Astrocyte of the spinal cord (primary cell): Measurements from ENCODE around the gene FLG2.
A peak's percentile ranks its signal among the peaks of the same experiment; 100 is the strongest.

Experiments used
- DNase-seq: peaks from one replicate; pipeline ENCODE4 v3.0.0; 2011; ENCODE audit warnings: low read depth, low spot score
- H3K4me3 ChIP-seq: 2 replicates; pipeline ENCODE4 v1.5.1; 2011; ENCODE audit warnings: low read depth, mild to moderate bottlenecking, low read length, moderate library complexity
- in situ Hi-C: cut with HindIII; loops from 2 replicates; pipeline ENCODE4 v1.10.0; 2017; ENCODE audit warnings: low sequenced_read_pairs
- TF ChIP-seq, protein P1 (sequence below): IDR thresholded peaks from 2 replicates; pipeline ENCODE4 v1.5.1; 2012; ENCODE audit warnings: low read depth, mild to moderate bottlenecking, low read length, inconsistent platforms

FLG2 gene

DNA sequence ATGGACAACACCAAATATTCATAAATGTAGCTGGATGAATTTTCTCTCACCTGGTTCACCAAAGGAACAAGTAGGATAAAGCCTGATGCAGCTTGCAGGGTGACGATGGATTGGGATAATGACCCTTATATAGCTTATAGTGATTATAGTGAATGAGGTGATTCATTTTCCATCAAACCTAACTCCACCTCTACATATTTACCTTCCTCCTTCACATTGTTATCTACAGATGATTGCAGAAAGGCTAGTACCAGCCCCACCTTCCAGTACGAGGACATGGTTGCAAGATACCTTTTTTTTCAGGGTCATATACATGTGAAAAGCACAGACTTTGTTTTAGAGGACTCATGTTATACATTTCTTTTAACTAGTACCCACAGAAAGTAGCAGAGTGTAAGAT is at the start of gene FLG2:
Gene FLG2, minus strand, starts transcription at position 101 of the 400 bp plus-strand sequence. CDS start 1,122 bp downstream, outside the sequence.
- no peak within 1 kb of the TSS for H3K4me3 ChIP-seq
- TF ChIP-seq, protein P1, sequence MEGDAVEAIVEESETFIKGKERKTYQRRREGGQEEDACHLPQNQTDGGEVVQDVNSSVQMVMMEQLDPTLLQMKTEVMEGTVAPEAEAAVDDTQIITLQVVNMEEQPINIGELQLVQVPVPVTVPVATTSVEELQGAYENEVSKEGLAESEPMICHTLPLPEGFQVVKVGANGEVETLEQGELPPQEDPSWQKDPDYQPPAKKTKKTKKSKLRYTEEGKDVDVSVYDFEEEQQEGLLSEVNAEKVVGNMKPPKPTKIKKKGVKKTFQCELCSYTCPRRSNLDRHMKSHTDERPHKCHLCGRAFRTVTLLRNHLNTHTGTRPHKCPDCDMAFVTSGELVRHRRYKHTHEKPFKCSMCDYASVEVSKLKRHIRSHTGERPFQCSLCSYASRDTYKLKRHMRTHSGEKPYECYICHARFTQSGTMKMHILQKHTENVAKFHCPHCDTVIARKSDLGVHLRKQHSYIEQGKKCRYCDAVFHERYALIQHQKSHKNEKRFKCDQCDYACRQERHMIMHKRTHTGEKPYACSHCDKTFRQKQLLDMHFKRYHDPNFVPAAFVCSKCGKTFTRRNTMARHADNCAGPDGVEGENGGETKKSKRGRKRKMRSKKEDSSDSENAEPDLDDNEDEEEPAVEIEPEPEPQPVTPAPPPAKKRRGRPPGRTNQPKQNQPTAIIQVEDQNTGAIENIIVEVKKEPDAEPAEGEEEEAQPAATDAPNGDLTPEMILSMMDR = no peak
- DNase-seq = no peak
- in situ Hi-C loops = no loop called here

DNA sequence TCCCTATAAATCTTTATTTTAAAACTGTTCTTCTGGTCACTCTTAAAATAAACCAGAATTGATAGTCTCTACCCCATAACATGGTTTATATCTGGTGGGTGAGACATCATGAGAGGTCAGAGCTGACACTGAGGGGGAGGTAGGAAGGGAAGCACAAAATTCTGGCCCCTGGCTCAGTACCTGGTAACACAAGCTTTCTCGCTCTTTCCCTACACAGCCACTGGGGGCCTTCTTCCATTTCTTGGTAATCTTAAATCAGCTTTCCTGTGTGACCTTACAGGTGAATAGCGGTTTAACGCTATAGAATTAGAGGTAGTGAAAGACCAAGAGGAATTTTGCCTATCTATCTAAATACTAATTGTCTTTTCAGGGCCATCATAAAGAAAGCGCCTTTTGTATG is 48.9 kb upstream of the FLG2 start:
- in situ Hi-C loops = no loop called here
- no peak overlapping the region for H3K4me3 ChIP-seq
- TF ChIP-seq, protein P1 = no peak
- DNase-seq = no peak

DNA sequence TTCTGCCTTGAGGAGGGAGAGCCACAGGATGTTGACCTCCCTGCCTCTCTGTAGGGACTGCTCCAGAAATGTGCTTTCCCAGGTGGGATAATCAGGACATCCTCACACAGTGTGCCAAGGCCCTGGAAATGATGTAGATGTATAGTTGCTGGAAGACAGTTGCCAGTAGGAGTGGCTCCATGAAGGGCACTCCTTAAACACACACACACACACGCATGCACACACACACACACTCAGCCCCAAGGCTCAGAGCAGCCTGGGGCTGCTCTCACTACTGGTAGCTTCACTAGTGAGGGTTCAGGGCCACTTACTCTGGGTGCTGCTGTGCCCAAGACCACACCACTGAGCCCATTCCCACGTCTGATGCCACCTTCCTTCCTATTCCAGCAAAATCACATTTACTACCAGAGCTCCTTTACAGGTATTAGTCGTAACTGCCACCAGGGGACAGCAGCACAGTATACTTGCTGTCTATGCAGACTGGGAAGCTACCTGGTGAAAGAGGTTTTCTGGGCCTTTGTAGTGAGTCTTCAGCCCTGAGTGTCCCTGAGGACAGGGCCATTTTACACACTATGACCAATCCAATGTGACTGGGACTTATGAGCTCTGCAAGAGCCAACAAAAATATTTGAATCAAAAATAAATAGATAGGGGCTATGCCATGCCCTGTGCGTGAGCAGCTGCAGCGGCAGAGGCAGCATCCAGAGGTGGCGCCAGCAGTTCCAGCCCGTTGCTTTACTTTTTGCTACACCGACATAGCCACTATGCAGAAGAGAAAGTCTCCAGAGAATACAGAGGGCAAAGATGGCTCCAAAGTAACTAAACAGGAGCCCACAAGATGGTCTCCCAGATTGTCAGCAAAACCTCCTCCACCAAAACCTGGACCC is 39.2 kb upstream of the FLG2 start:
- DNase-seq = no peak
- TF ChIP-seq, protein P1 = peak; percentile 37
- in situ Hi-C loops = no loop called here
- no peak overlapping the region for H3K4me3 ChIP-seq

DNA sequence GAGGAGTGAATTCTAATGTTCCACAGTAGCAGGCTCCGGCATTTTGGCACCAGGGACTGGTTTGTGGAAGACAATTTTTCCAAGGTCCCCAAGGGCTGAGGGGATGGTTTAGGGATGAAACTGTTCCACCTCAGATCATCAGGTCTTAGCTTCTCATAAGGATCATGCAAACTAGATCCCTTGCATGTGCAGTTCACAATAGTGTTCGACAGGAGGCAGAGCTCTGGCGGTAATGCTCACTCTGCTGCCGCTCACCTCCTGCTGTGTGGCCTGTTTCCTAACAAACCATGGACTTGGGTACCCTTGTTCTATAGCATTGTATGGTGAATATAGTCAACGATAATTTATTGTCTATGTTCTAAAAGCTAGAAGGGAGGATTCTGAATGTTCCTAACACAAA is 37.7 kb upstream of the FLG2 start:
- TF ChIP-seq, protein P1 = no peak
- no peak overlapping the region for H3K4me3 ChIP-seq
- in situ Hi-C loops = no loop called here
- no peak for DNase-seq

DNA sequence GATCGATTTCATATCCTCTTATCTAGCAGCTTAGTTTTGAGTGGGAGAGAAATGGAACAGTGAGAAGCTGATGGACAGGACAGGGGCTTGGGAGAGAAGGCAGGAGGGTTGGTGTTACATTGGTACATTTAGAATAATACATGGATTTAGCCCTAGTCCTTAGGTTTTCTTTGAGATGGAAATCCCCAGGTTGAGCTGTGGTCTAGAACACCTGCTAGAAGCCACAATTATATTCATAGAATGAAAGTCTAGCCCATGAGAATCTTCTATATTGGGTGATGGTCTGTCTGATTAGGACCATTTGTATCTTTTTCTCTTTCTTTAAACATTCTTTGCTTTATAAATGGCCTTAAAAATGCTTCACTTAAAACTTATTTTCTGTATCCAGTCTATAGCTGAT is 34.3 kb upstream of the FLG2 start:
- H3K4me3 ChIP-seq = no peak overlapping the region
- in situ Hi-C loops = no loop called here
- no peak for DNase-seq
- TF ChIP-seq, protein P1 = no peak

DNA sequence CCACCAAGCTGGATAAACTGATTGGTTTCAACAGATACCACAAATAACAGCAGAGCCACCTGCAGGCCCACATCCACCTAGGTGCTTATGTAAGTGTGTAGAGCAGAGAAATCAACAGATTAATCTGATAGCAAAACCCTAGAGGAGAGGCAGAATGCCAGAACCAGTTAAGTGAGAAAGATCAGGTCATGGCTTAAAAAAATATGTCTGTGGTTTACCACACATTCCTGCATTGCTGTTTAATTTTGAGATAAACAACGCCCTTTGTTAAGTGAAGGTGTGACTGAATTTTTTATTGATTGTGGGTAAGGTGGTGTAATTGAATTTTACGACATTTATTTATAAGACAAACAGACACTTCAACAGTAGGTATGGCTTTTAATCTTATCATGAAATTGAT is 33.1 kb upstream of the FLG2 start:
- DNase-seq = no peak
- H3K4me3 ChIP-seq = no peak overlapping the region
- in situ Hi-C loops = no loop called here
- TF ChIP-seq, protein P1 = no peak
